ENCODE measurements around the gene NACC1.

Gene NACC1

GRCh38 chr19:13077240-13077639 is 40.8 kb upstream of the NACC1 start:
- Histone ChIP-seq H3K36me3 (ENCODE audit: control insufficient read depth, insufficient read depth, low read length) (no peaks in the 10 kb centered on the region), H3K4me3 (replicated peaks; ENCODE audit: low read depth, low read length) (no peak overlapping the region), H3K27me3 (replicated peaks; ENCODE audit: control insufficient read depth, insufficient read depth, low read length) (peaks cover 1% of the 10 kb centered on the region; the same call in 1 of the 2 replicates)
- TF ChIP-seq CTCF (IDR thresholded peaks at IDR 0.05; ENCODE audit: insufficient read depth, low read length, poor library complexity, severe bottlenecking), result no peak
- no peak for DNase-seq (ENCODE audit: extremely low read depth, insufficient read length)

- no peak for DNase-seq (ENCODE audit: extremely low read depth, insufficient read length)
- Histone ChIP-seq H3K4me3 (replicated peaks; ENCODE audit: low read depth, low read length) (no peak overlapping the region), H3K36me3 (ENCODE audit: control insufficient read depth, insufficient read depth, low read length) (no peaks in the 10 kb centered on the region), H3K27me3 (replicated peaks; ENCODE audit: control insufficient read depth, insufficient read depth, low read length) (peaks cover 3% of the 10 kb centered on the region; the same call in 1 of the 2 replicates)
- no peak for TF ChIP-seq CTCF (IDR thresholded peaks at IDR 0.05; ENCODE audit: insufficient read depth, low read length, poor library complexity, severe bottlenecking)
These were observed 39.7 kb upstream of the NACC1 start for GRCh38 chr19:13078381-13078780.

GRCh38 chr19:13078897-13079541 is 39.0 kb upstream of the NACC1 start:
- no peak for DNase-seq (ENCODE audit: extremely low read depth, insufficient read length)

GRCh38 chr19:13079542-13079986 is 38.5 kb upstream of the NACC1 start:
- Histone ChIP-seq H3K27me3 (replicated peaks; ENCODE audit: control insufficient read depth, insufficient read depth, low read length) (peaks cover 3% of the 10 kb centered on the region; the same call in 1 of the 2 replicates), H3K36me3 (ENCODE audit: control insufficient read depth, insufficient read depth, low read length) (no peaks in the 10 kb centered on the region), H3K4me3 (replicated peaks; ENCODE audit: low read depth, low read length) (no peak overlapping the region)
- no peak for DNase-seq (ENCODE audit: extremely low read depth, insufficient read length)
- TF ChIP-seq CTCF (IDR thresholded peaks at IDR 0.05; ENCODE audit: insufficient read depth, low read length, poor library complexity, severe bottlenecking), result no peak

More at GRCh38 chr19:13078897-13079541, 39.0 kb upstream of the NACC1 start:
- Histone ChIP-seq H3K36me3 (ENCODE audit: control insufficient read depth, insufficient read depth, low read length) (no peaks in the 10 kb centered on the region), H3K4me3 (replicated peaks; ENCODE audit: low read depth, low read length) (no peak overlapping the region), H3K27me3 (replicated peaks; ENCODE audit: control insufficient read depth, insufficient read depth, low read length) (peaks cover 3% of the 10 kb centered on the region; the same call in 1 of the 2 replicates)
- no peak for TF ChIP-seq CTCF (IDR thresholded peaks at IDR 0.05; ENCODE audit: insufficient read depth, low read length, poor library complexity, severe bottlenecking)

- peaks cover 3% of the 10 kb centered on the region; the same call in 1 of the 2 replicates for H3K27me3 ChIP-seq (replicated peaks; ENCODE audit: control insufficient read depth, insufficient read depth, low read length)
- H3K36me3 ChIP-seq (ENCODE audit: control insufficient read depth, insufficient read depth, low read length), result no peaks in the 10 kb centered on the region
- no peak overlapping the region for H3K4me3 ChIP-seq (replicated peaks; ENCODE audit: low read depth, low read length)
- no peak for DNase-seq (ENCODE audit: extremely low read depth, insufficient read length)
- peak; percentile 26 for TF ChIP-seq CTCF (IDR thresholded peaks at IDR 0.05; ENCODE audit: insufficient read depth, low read length, poor library complexity, severe bottlenecking)
These were observed 35.7 kb upstream of the NACC1 start for GRCh38 chr19:13082192-13083007.
